ENCODE measurements around the gene SLC8A3. TPM values are rescaled to one million over a fixed set of nuclear protein-coding genes. Genes with fewer than 3 reads are reported as not detected.

SLC8A3 gene
- total RNA-seq, 1 donor from 2014 or later = 0.08 TPM

DNA sequence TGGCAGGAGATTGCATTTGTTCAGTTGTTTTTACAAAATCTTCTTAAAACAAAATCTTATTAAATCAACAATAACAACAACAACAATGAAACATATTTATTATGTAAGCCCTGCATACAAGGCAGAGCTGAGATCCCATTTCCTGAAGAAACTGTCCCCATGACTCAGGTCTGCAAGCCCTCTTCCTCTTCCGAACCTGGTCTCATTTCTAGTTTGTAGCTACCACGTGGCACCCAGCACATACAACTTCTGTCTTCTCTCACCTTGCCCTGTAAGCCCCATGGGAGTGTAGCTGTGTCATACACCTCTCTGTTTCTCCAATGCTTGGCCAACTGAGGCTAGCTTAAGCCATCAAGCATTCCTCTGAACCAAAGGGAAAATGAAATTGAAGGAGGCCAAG, 106.4 kb downstream of the SLC8A3 start:
- Histone ChIP-seq H3K27me3 (ENCODE audit: control insufficient read depth, insufficient read depth, low read length) (no peaks in the 10 kb centered on the region), H3K36me3 (ENCODE audit: control insufficient read depth, insufficient read depth, low read length) (no peaks in the 10 kb centered on the region), H3K4me3 (ENCODE audit: low read depth, low read length) (no peak overlapping the region)
- TF ChIP-seq, protein P1, sequence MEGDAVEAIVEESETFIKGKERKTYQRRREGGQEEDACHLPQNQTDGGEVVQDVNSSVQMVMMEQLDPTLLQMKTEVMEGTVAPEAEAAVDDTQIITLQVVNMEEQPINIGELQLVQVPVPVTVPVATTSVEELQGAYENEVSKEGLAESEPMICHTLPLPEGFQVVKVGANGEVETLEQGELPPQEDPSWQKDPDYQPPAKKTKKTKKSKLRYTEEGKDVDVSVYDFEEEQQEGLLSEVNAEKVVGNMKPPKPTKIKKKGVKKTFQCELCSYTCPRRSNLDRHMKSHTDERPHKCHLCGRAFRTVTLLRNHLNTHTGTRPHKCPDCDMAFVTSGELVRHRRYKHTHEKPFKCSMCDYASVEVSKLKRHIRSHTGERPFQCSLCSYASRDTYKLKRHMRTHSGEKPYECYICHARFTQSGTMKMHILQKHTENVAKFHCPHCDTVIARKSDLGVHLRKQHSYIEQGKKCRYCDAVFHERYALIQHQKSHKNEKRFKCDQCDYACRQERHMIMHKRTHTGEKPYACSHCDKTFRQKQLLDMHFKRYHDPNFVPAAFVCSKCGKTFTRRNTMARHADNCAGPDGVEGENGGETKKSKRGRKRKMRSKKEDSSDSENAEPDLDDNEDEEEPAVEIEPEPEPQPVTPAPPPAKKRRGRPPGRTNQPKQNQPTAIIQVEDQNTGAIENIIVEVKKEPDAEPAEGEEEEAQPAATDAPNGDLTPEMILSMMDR (IDR thresholded peaks at IDR 0.05; ENCODE audit: insufficient read depth, low read length, poor library complexity, severe bottlenecking) = no peak
- no peak for DNase-seq (ENCODE audit: low read depth)

DNA sequence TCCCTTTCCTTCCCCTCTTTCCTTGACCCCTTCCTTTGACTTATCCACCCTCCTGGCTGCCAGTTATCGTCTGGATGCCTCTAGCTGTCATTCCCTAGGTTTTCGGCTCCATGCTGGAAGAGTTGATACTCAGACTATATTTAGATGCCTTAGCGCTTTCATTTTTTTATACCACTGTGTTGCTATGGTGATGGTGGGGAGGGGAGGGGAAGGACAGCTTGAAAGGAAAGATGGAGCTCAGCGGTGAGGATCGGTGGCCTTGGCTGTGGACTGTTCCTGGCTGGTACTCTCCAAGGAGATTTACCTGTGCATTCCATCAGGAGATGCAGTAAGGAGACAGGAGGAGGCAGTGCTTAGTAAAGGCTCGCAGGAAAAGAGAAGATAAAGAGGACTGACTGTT, 108.7 kb downstream of the SLC8A3 start:
- H3K36me3 ChIP-seq (ENCODE audit: control insufficient read depth, insufficient read depth, low read length) = no peaks in the 10 kb centered on the region
- TF ChIP-seq, protein P1 (IDR thresholded peaks at IDR 0.05; ENCODE audit: insufficient read depth, low read length, poor library complexity, severe bottlenecking) = no peak
- H3K27me3 ChIP-seq (ENCODE audit: control insufficient read depth, insufficient read depth, low read length) = peaks cover 3% of the 10 kb centered on the region
- DNase-seq (ENCODE audit: low read depth) = no peak
- H3K4me3 ChIP-seq (ENCODE audit: low read depth, low read length) = no peak overlapping the region

DNA sequence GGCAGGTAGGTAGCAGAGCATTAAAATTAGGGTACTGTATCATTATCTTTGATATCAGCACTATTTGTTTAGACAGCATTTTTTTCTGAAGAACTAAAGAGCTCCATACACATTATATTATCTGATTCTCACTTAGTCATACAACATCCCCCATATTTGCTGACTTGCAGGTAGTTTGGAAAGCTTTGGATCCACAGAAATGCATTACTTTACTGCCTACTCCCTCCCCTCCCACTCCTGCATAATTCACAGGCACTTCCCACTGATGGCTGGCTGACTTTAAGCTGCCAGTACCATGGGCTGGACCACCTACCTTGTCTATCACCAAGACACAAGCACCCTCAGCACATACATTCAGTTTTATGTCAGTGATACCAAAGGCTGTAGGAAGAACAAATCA, 110.4 kb downstream of the SLC8A3 start:
- Histone ChIP-seq H3K36me3 (ENCODE audit: control insufficient read depth, insufficient read depth, low read length) (no peaks in the 10 kb centered on the region), H3K4me3 (ENCODE audit: low read depth, low read length) (no peak overlapping the region), H3K27me3 (ENCODE audit: control insufficient read depth, insufficient read depth, low read length) (peaks cover 3% of the 10 kb centered on the region)
- DNase-seq (ENCODE audit: low read depth) = no peak
- TF ChIP-seq, protein P1 (IDR thresholded peaks at IDR 0.05; ENCODE audit: insufficient read depth, low read length, poor library complexity, severe bottlenecking) = no peak

DNA sequence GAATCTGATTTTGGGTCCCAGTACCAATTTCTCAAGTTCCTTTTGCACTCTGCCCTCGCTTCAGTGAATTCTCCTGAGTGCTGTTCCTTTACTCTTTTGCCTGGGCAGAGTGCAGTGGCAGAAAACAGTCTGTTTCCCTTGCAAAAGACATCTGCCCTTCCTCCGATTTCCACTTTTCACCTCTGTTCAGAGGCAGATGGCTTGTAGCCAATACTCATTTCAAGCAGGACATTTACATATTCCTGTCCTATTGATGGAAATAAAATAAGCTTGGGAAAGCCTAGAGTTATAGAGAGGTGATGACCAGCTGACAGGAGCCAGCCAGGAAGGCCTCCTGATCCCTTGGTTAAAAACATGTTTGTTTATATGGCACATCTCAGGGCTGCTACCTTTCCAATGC, 111.0 kb downstream of the SLC8A3 start:
- Histone ChIP-seq H3K27me3 (ENCODE audit: control insufficient read depth, insufficient read depth, low read length) (peaks cover 3% of the 10 kb centered on the region), H3K36me3 (ENCODE audit: control insufficient read depth, insufficient read depth, low read length) (no peaks in the 10 kb centered on the region)

DNA sequence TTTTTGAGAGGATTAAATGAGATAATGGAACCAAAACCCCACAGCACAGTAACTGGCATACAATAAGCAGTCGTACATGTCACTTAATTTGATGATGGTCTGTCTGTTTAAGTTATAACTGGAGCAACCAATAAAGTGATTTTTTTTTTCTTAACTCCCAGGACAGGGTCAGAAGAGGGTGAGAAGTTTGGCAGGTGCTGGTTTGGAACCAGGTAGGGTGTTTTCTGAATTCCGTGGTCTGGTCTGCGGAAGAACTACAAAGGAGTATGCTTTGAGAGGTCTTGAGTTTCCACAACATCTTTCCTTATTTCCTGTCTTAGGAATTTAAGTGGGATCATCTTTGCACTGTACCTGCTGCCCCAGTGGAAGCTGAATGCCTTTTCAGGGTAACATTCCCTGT, 111.7 kb downstream of the SLC8A3 start:
- no peak for DNase-seq (ENCODE audit: low read depth)
- H3K36me3 ChIP-seq (ENCODE audit: control insufficient read depth, insufficient read depth, low read length) = no peaks in the 10 kb centered on the region
- H3K4me3 ChIP-seq (ENCODE audit: low read depth, low read length) = no peak overlapping the region
- peaks cover 3% of the 10 kb centered on the region for H3K27me3 ChIP-seq (ENCODE audit: control insufficient read depth, insufficient read depth, low read length)
- TF ChIP-seq, protein P1 (IDR thresholded peaks at IDR 0.05; ENCODE audit: insufficient read depth, low read length, poor library complexity, severe bottlenecking) = no peak

More for the DNA sequence above, 111.0 kb downstream of the SLC8A3 start:
- no peak for DNase-seq (ENCODE audit: low read depth)
- TF ChIP-seq, protein P1 (IDR thresholded peaks at IDR 0.05; ENCODE audit: insufficient read depth, low read length, poor library complexity, severe bottlenecking) = no peak
- no peak overlapping the region for H3K4me3 ChIP-seq (ENCODE audit: low read depth, low read length)

DNA sequence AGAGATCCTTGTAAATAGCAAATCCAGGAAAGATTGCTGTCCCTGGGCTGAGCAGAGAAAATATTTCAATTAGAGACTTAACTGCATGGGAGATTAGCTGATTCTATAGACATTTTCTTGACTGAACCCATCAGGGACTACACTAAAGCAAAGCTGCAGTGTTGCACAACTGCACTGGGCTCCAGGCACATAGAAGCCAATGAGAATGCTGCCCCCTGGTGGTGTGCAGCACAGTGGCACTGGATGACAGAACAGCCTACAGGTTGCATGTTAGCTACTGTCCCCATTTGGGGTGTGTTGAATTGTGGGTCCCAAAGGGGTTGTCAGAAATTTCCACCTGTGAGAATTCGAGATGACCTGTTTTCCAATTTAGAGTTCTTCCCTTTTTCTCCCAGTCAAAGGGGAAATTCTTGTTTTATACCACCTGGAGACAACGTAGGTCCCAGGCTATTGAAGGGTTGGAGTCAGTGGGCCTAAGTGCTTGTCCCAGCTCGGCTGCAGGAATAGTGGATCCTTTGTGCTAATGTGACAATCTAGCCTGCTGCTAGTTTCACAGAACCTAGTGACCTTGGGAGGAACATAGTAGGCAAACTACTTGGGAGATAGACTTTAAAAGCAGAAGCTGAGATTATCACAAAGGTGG, 114.7 kb downstream of the SLC8A3 start:
- Histone ChIP-seq H3K27me3 (ENCODE audit: control insufficient read depth, insufficient read depth, low read length) (peaks cover 3% of the 10 kb centered on the region), H3K4me3 (ENCODE audit: low read depth, low read length) (no peak overlapping the region), H3K36me3 (ENCODE audit: control insufficient read depth, insufficient read depth, low read length) (no peaks in the 10 kb centered on the region)
- peak; percentile 16 for DNase-seq (ENCODE audit: low read depth)
- TF ChIP-seq, protein P1 (IDR thresholded peaks at IDR 0.05; ENCODE audit: insufficient read depth, low read length, poor library complexity, severe bottlenecking) = peak; percentile 83
